Left renal cortex interstitium (tissue), 4 donors: Measurements from ENCODE around the gene MUCL1. TPM values are rescaled to one million over a fixed set of nuclear protein-coding genes. Genes with fewer than 3 reads are reported as not detected.

Source experiments
- DNase-seq, 4 donors: peaks; one replicate each; pipeline ENCODE4 v3.0.0-alpha.2; 2013; ENCODE audit warnings: low read depth in 4 of 4, low spot score in 2 of 4, missing footprints in 1 of 4
- polyA plus RNA-seq, 4 donors: library from polyadenylated mRNA; unstranded; fragments of 120-200 nt; gene quantifications; one replicate each; pipeline ENCODE4 v1.2.1, GENCODE V29; 2013; ENCODE audit not compliant: insufficient read length in 4 of 4

Gene MUCL1
- polyA plus RNA-seq, 4 donors, result 0.41 TPM; not detected in 3

- no peak for DNase-seq
Observed at GRCh38 chr12:54890339-54890738, 36.0 kb downstream of the MUCL1 start.

DNA sequence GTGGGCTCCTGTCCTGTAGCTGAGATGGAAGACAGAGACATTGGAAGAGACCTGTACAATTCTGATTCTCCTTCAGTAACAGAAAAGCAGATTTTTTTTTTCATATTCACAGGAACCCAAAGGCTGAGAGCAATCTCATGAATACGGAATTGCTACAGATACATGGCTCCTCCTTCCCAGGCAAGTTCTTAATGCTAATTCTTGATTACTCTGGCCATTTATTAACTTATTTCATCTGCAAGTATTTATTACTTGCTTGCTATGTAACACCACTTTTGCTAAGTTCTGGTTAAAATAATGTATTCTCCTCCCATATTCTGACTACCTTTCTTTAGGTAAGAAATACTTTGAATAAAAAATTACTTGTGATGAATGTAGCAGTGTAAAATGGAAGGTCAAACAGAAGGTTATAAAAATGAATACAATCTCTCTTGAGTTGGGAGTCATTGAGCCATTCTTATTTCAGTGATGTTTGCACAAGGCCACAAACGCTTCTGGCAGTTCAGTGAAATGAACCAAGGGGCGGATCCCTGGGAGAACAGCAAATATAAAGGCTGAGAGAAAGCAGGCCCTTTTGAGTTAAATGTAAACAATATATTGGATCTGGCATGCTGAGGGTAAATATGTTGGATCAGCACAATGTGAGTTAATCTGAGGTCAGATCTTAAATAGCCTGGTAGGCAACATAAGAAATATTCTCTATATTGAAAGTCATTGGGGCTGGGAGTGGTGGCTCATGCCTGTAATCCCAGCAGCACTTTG lies 37.6 kb downstream of the MUCL1 start:
- DNase-seq, result no peak

Other genes with a start within 250 kb of the MUCL1 start
- not detected for gene LACRT, start 219.6 kb upstream of the MUCL1 start, polyA plus RNA-seq
- not detected for gene DCD, start 206.2 kb upstream of the MUCL1 start, polyA plus RNA-seq
- gene TESPA1, start 130.2 kb downstream of the MUCL1 start, polyA plus RNA-seq, result under 1 TPM; 0.24 to 0.97 (median 0.37) TPM
- gene NEUROD4, start 165.5 kb downstream of the MUCL1 start, polyA plus RNA-seq, result not detected